ENCODE results near the gene TMEM225B.
"Not testable (repeated sequence)": the region's sequence is repeated elsewhere in the genome, so short reads cannot be mapped to it uniquely, and the experiment has no call there.

Gene TMEM225B

GRCh38 chr7:99631295-99632109 lies 33.4 kb downstream of the TMEM225B start:
- H3K36me3 ChIP-seq (ENCODE audit: control insufficient read depth, insufficient read depth, low read length): peaks cover 48% of the 10 kb centered on the region
- no peak for DNase-seq
- H3K4me1 ChIP-seq (ENCODE audit: control insufficient read depth, insufficient read depth, low read length, poor library complexity, severe bottlenecking): no peaks in the 10 kb centered on the region
- no peaks in the 10 kb centered on the region for H3K27me3 ChIP-seq (replicated peaks; ENCODE audit: control insufficient read depth, insufficient read depth, low read length, poor library complexity, severe bottlenecking)
- H3K9me3 ChIP-seq (ENCODE audit: control insufficient read depth, low read length): no peaks in the 10 kb centered on the region
- no peak overlapping the region for H3K4me3 ChIP-seq (ENCODE audit: insufficient read depth, low read depth, low read length, poor library complexity, severe bottlenecking)
- H3K27ac ChIP-seq (ENCODE audit: insufficient read depth, low read length, poor library complexity, severe bottlenecking): no peak overlapping the region

DNA sequence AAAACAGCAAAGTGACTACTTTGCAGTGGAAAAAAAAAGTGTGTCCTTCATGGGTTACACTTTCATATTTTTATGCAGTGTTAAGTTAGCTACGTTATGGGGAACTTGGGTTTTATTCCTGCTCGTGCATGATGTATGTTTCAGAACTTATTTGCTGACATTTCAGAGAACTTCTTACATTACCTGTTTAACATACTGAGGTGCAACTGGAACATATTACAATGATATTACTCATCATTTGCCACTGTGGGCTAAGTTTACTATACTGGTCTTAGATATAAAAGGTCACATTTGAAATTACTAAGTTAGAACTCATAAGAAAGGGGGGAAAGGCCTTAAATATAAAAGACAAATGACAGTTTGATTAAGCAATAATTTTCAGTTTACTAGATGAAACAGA lies 39.3 kb downstream of the TMEM225B start:
- not testable (repeated sequence) for H3K27me3 ChIP-seq (replicated peaks; ENCODE audit: control insufficient read depth, insufficient read depth, low read length, poor library complexity, severe bottlenecking); H3K4me3 ChIP-seq (ENCODE audit: insufficient read depth, low read depth, low read length, poor library complexity, severe bottlenecking); H3K36me3 ChIP-seq (ENCODE audit: control insufficient read depth, insufficient read depth, low read length); H3K27ac ChIP-seq (ENCODE audit: insufficient read depth, low read length, poor library complexity, severe bottlenecking); H3K4me1 ChIP-seq (ENCODE audit: control insufficient read depth, insufficient read depth, low read length, poor library complexity, severe bottlenecking); H3K9me3 ChIP-seq (ENCODE audit: control insufficient read depth, low read length); DNase-seq

DNA sequence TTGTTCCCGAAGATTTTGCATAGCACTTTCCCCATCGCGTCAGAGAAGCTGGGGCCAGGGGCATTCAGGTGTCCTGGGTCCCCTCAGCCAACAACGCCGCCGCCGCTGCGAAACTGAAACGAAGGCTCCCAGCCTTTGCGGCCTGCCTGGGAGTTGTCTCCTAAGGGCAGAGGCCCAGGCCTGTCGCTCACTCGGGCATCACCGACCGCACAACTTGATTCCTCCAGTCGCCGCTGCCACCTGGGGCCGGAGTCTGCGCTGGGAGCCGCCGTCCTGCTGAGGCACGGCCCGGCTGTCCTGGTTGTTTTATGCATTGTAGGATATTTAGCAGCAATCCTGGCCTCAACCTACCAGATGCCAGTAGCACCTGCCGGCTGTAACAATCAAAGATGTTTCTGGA lies 40.7 kb downstream of the TMEM225B start:
- Histone ChIP-seq H3K4me3 (ENCODE audit: insufficient read depth, low read depth, low read length, poor library complexity, severe bottlenecking) (no peak overlapping the region), H3K36me3 (ENCODE audit: control insufficient read depth, insufficient read depth, low read length) (peaks cover 3% of the 10 kb centered on the region), H3K4me1 (ENCODE audit: control insufficient read depth, insufficient read depth, low read length, poor library complexity, severe bottlenecking) (no peaks in the 10 kb centered on the region), H3K9me3 (ENCODE audit: control insufficient read depth, low read length) (no peaks in the 10 kb centered on the region), H3K27ac (ENCODE audit: insufficient read depth, low read length, poor library complexity, severe bottlenecking) (no peak overlapping the region), H3K27me3 (replicated peaks; ENCODE audit: control insufficient read depth, insufficient read depth, low read length, poor library complexity, severe bottlenecking) (no peaks in the 10 kb centered on the region)
- no peak for DNase-seq

- H3K4me3 ChIP-seq (ENCODE audit: insufficient read depth, low read depth, low read length, poor library complexity, severe bottlenecking): no peak overlapping the region
- no peaks in the 10 kb centered on the region for H3K4me1 ChIP-seq (ENCODE audit: control insufficient read depth, insufficient read depth, low read length, poor library complexity, severe bottlenecking)
- H3K9me3 ChIP-seq (ENCODE audit: control insufficient read depth, low read length): no peaks in the 10 kb centered on the region
- no peaks in the 10 kb centered on the region for H3K36me3 ChIP-seq (ENCODE audit: control insufficient read depth, insufficient read depth, low read length)
- H3K27ac ChIP-seq (ENCODE audit: insufficient read depth, low read length, poor library complexity, severe bottlenecking): no peak overlapping the region
- DNase-seq: no peak
- no peaks in the 10 kb centered on the region for H3K27me3 ChIP-seq (replicated peaks; ENCODE audit: control insufficient read depth, insufficient read depth, low read length, poor library complexity, severe bottlenecking)
Observed at GRCh38 chr7:99639267-99639666, 41.2 kb downstream of the TMEM225B start.

- H3K27ac ChIP-seq (ENCODE audit: insufficient read depth, low read length, poor library complexity, severe bottlenecking): no peak overlapping the region
- no peaks in the 10 kb centered on the region for H3K36me3 ChIP-seq (ENCODE audit: control insufficient read depth, insufficient read depth, low read length)
- H3K9me3 ChIP-seq (ENCODE audit: control insufficient read depth, low read length): no peaks in the 10 kb centered on the region
- DNase-seq: no peak
- H3K27me3 ChIP-seq (replicated peaks; ENCODE audit: control insufficient read depth, insufficient read depth, low read length, poor library complexity, severe bottlenecking): no peaks in the 10 kb centered on the region
- no peaks in the 10 kb centered on the region for H3K4me1 ChIP-seq (ENCODE audit: control insufficient read depth, insufficient read depth, low read length, poor library complexity, severe bottlenecking)
- no peak overlapping the region for H3K4me3 ChIP-seq (ENCODE audit: insufficient read depth, low read depth, low read length, poor library complexity, severe bottlenecking)
Observed at GRCh38 chr7:99642027-99642426, 44.0 kb downstream of the TMEM225B start.

DNA sequence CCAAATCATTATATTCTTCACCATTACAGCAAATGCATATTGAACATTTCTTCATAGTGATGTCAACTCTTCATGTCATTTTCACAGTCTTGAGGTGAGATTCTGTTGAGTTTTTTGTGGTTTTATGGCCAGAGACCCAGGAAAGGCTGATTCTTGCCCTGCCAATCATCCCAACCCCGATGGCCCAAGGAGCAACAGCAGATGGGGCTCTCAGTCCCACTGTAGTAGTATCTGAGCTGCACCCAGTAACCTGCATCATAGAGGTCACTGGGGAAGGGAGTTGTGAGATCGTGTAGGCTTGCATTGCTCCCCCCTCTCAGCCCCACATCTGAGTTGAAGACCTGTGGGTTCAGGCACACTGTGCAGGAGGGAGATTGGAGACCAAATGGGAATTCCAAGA lies 45.4 kb downstream of the TMEM225B start:
- Histone ChIP-seq H3K27ac (ENCODE audit: insufficient read depth, low read length, poor library complexity, severe bottlenecking) (no peak overlapping the region), H3K4me3 (ENCODE audit: insufficient read depth, low read depth, low read length, poor library complexity, severe bottlenecking) (no peak overlapping the region), H3K9me3 (ENCODE audit: control insufficient read depth, low read length) (no peaks in the 10 kb centered on the region), H3K27me3 (replicated peaks; ENCODE audit: control insufficient read depth, insufficient read depth, low read length, poor library complexity, severe bottlenecking) (no peaks in the 10 kb centered on the region), H3K4me1 (ENCODE audit: control insufficient read depth, insufficient read depth, low read length, poor library complexity, severe bottlenecking) (no peaks in the 10 kb centered on the region), H3K36me3 (ENCODE audit: control insufficient read depth, insufficient read depth, low read length) (no peaks in the 10 kb centered on the region)
- no peak for DNase-seq

- H3K4me1 ChIP-seq (ENCODE audit: control insufficient read depth, insufficient read depth, low read length, poor library complexity, severe bottlenecking): no peaks in the 10 kb centered on the region
- no peaks in the 10 kb centered on the region for H3K9me3 ChIP-seq (ENCODE audit: control insufficient read depth, low read length)
- H3K27me3 ChIP-seq (replicated peaks; ENCODE audit: control insufficient read depth, insufficient read depth, low read length, poor library complexity, severe bottlenecking): no peaks in the 10 kb centered on the region
- no peak overlapping the region for H3K4me3 ChIP-seq (ENCODE audit: insufficient read depth, low read depth, low read length, poor library complexity, severe bottlenecking)
- no peak overlapping the region for H3K27ac ChIP-seq (ENCODE audit: insufficient read depth, low read length, poor library complexity, severe bottlenecking)
- no peak for DNase-seq
- H3K36me3 ChIP-seq (ENCODE audit: control insufficient read depth, insufficient read depth, low read length): no peaks in the 10 kb centered on the region
Observed at GRCh38 chr7:99644431-99644830, 46.4 kb downstream of the TMEM225B start.

DNA sequence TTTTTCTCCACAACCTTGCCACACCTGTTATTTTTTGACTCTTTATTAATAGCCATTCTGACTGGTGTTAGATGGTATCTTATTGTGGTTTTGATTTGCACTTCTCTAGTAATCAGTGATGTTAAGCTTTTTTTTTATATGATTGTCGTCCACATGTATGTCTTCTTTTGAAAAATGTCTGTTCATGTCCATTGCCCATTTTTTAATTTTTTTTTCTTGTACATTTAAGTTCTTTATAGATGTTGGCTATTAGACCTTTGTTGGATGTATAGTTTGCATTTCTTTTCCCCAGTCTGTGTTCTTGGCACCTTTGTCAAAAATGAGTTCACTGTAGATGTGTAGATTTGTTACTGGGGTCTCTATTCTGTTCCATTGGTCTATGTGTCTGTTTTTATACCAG lies 47.5 kb downstream of the TMEM225B start:
- no peak overlapping the region for H3K27ac ChIP-seq (ENCODE audit: insufficient read depth, low read length, poor library complexity, severe bottlenecking)
- no peak overlapping the region for H3K4me3 ChIP-seq (ENCODE audit: insufficient read depth, low read depth, low read length, poor library complexity, severe bottlenecking)
- H3K9me3 ChIP-seq (ENCODE audit: control insufficient read depth, low read length): no peaks in the 10 kb centered on the region
- no peaks in the 10 kb centered on the region for H3K36me3 ChIP-seq (ENCODE audit: control insufficient read depth, insufficient read depth, low read length)
- H3K4me1 ChIP-seq (ENCODE audit: control insufficient read depth, insufficient read depth, low read length, poor library complexity, severe bottlenecking): no peaks in the 10 kb centered on the region
- DNase-seq: no peak
- no peaks in the 10 kb centered on the region for H3K27me3 ChIP-seq (replicated peaks; ENCODE audit: control insufficient read depth, insufficient read depth, low read length, poor library complexity, severe bottlenecking)

- Histone ChIP-seq H3K4me1 (ENCODE audit: control insufficient read depth, insufficient read depth, low read length, poor library complexity, severe bottlenecking) (no peaks in the 10 kb centered on the region), H3K9me3 (ENCODE audit: control insufficient read depth, low read length) (no peaks in the 10 kb centered on the region), H3K36me3 (ENCODE audit: control insufficient read depth, insufficient read depth, low read length) (no peaks in the 10 kb centered on the region), H3K27ac (ENCODE audit: insufficient read depth, low read length, poor library complexity, severe bottlenecking) (no peak overlapping the region), H3K27me3 (replicated peaks; ENCODE audit: control insufficient read depth, insufficient read depth, low read length, poor library complexity, severe bottlenecking) (no peaks in the 10 kb centered on the region), H3K4me3 (ENCODE audit: insufficient read depth, low read depth, low read length, poor library complexity, severe bottlenecking) (no peak overlapping the region)
- DNase-seq: no peak
Observed at GRCh38 chr7:99648843-99649242, 50.8 kb downstream of the TMEM225B start.

DNA sequence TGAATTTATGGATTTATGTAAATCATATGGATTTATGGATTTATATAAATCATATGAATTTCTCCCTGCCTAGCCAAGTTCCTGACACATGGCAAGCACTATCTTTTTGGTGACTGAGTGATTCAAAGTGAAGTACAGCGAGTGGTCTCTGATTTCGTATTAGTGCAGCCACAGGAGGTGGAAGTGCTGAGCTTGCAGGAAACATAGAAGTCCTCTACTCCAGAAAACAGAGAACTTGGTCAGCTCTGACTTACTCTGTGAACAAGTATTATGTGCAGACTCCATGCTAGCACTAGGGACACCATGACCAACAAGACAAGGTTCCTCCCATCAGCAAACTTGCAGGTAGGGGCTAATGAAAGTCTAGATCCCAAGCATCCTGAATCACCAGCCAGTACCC lies 53.2 kb downstream of the TMEM225B start:
- Histone ChIP-seq H3K36me3 (ENCODE audit: control insufficient read depth, insufficient read depth, low read length) (no peaks in the 10 kb centered on the region), H3K9me3 (ENCODE audit: control insufficient read depth, low read length) (no peaks in the 10 kb centered on the region), H3K27ac (ENCODE audit: insufficient read depth, low read length, poor library complexity, severe bottlenecking) (no peak overlapping the region), H3K4me1 (ENCODE audit: control insufficient read depth, insufficient read depth, low read length, poor library complexity, severe bottlenecking) (no peaks in the 10 kb centered on the region), H3K4me3 (ENCODE audit: insufficient read depth, low read depth, low read length, poor library complexity, severe bottlenecking) (no peak overlapping the region), H3K27me3 (replicated peaks; ENCODE audit: control insufficient read depth, insufficient read depth, low read length, poor library complexity, severe bottlenecking) (no peaks in the 10 kb centered on the region)
- no peak for DNase-seq
